SK-N-SH (cell line): Measurements from ENCODE around the gene ZNF521. TPM values are rescaled to one million over a fixed set of nuclear protein-coding genes. Genes with fewer than 3 reads are reported as not detected.

Experiments
- CTCF ChIA-PET: fragments of 300-600, 350-600 bp; formaldehyde crosslinking; extraction: SDS; loops from one replicate; lab custom pipeline; 2021; lab: Yijun Ruan, JAX
- POLR2A ChIA-PET: fragments of 350-600 bp; sonication (Branson Sonifier 250); formaldehyde crosslinking; extraction: SDS; loops from one replicate; lab custom pipeline; 2020; ENCODE audit warnings: antibody characterized with exemption, inconsistent platforms; lab: Yijun Ruan, JAX
- DNase-seq: peaks from one replicate; pipeline ENCODE4 v3.0.0; 2012
- H2AFZ ChIP-seq: fragments of 200-600 bp; sonication (generic); 2 replicates; pipeline ENCODE4 v1.8.1; 2016; ENCODE audit warnings: antibody characterized with exemption, mild to moderate bottlenecking, low read depth
- H3F3A ChIP-seq: fragments of 200-600 bp; sonication (generic); replicated peaks from 2 replicates; pipeline ENCODE3; 2016; ENCODE audit warnings: antibody characterized with exemption, mild to moderate bottlenecking; ENCODE audit not compliant: insufficient read depth
- H3K27ac ChIP-seq, 2 experiments: fragments of 200-500 bp in 1 of 2; fragments of 200-600 bp in 1 of 2; sonication (Bioruptor generic) in 1 of 2; sonication (generic), shearing (Covaris generic) in 1 of 2; 2 replicates each; pipeline versions ENCODE4 v1.5.1 to v1.6.1; 2014 to 2016; ENCODE audit warnings: low read depth in 2 of 2, inconsistent platforms in 1 of 2, low read length in 1 of 2, mild to moderate bottlenecking in 1 of 2, mixed read lengths in 1 of 2
- H3K27me3 ChIP-seq: fragments of 200-600 bp; sonication (generic), shearing (Covaris generic); 2 replicates; pipeline ENCODE4 v1.6.1; 2016; ENCODE audit warnings: mixed run types; ENCODE audit not compliant: insufficient read depth
- H3K36me3 ChIP-seq, 2 experiments: fragments of 200-500 bp in 1 of 2; fragments of 200-600 bp in 1 of 2; sonication (Bioruptor generic) in 1 of 2; sonication (generic) in 1 of 2; replicated peaks in 1 of 2; 2 replicates each; pipeline versions ENCODE3 to v1.5.1; 2014 to 2016; ENCODE audit warnings: low read length in 1 of 2, mild to moderate bottlenecking in 1 of 2; ENCODE audit not compliant: insufficient read depth in 2 of 2, control insufficient read depth in 1 of 2
- H3K4me1 ChIP-seq, 2 experiments: fragments of 200-500 bp in 1 of 2; fragments of 200-600 bp in 1 of 2; sonication (Bioruptor generic) in 1 of 2; sonication (generic), shearing (Covaris generic) in 1 of 2; 2 replicates each; pipeline versions ENCODE4 v1.5.1 to v1.6.1; 2014 to 2016; ENCODE audit warnings: low read depth in 1 of 2, low read length in 1 of 2, mixed run types in 1 of 2; ENCODE audit not compliant: insufficient read depth in 2 of 2, control insufficient read depth in 1 of 2
- H3K4me2 ChIP-seq: fragments of 200-600 bp; sonication (generic), shearing (Covaris generic); 2 replicates; pipeline ENCODE4 v1.6.1; 2017; ENCODE audit warnings: mixed run types
- H3K4me3 ChIP-seq, 2 experiments: fragments of 200-500 bp in 1 of 2; fragments of 200-600 bp in 1 of 2; sonication (Bioruptor generic) in 1 of 2; sonication (generic), shearing (Covaris generic) in 1 of 2; 2 replicates each; pipeline versions ENCODE4 v1.5.1 to v1.8.1; 2014 to 2016; ENCODE audit warnings: low read depth in 2 of 2, inconsistent platforms in 1 of 2, low read length in 1 of 2, mild to moderate bottlenecking in 1 of 2, mixed read lengths in 1 of 2, moderate library complexity in 1 of 2
- H3K79me2 ChIP-seq: fragments of 200-600 bp; sonication (generic); 2 replicates; pipeline ENCODE4 v1.8.1; 2017; ENCODE audit warnings: mild to moderate bottlenecking; ENCODE audit not compliant: insufficient read depth
- H3K9ac ChIP-seq: fragments of 200-600 bp; sonication (generic); 2 replicates; pipeline ENCODE4 v1.6.1; 2017; ENCODE audit warnings: mixed run types
- H3K9me2 ChIP-seq: fragments of 200-600 bp; sonication (generic); 2 replicates; pipeline ENCODE4 v1.6.1; 2017; ENCODE audit warnings: mixed run types
- H3K9me3 ChIP-seq: fragments of 200-600 bp; sonication (generic); 2 replicates; pipeline ENCODE4 v1.6.1; 2017; ENCODE audit warnings: mixed run types, mild to moderate bottlenecking, moderate library complexity
- H4K20me1 ChIP-seq: fragments of 200-600 bp; sonication (generic); 2 replicates; pipeline ENCODE4 v1.6.1; 2017; ENCODE audit warnings: mild to moderate bottlenecking, mixed run types; ENCODE audit not compliant: insufficient read depth
- CTCF ChIP-seq: fragments of 200-600 bp; sonication (generic); IDR thresholded peaks from 2 replicates; pipeline ENCODE4 v1.6.1; 2017; ENCODE audit warnings: antibody characterized with exemption, mild to moderate bottlenecking, moderate library complexity
- FOSL2 ChIP-seq: IDR thresholded peaks from 2 replicates; pipeline ENCODE4 v1.4.0; 2012; ENCODE audit warnings: low read depth, mild to moderate bottlenecking, moderate library complexity, borderline replicate concordance
- FOXM1 ChIP-seq: IDR thresholded peaks from 2 replicates; pipeline ENCODE4 v1.4.0; 2012; ENCODE audit warnings: low read depth, mild to moderate bottlenecking
- GATA2 ChIP-seq: sonication (generic); formaldehyde crosslinking; IDR thresholded peaks from 2 replicates; pipeline ENCODE4 v1.5.0; 2020; ENCODE audit warnings: mild to moderate bottlenecking, missing genetic modification reagents
- MAX ChIP-seq: IDR thresholded peaks from 2 replicates; pipeline ENCODE4 v1.4.0; 2012; ENCODE audit warnings: low read depth
- MXI1 ChIP-seq: IDR thresholded peaks from 2 replicates; pipeline ENCODE4 v1.6.1; 2012; ENCODE audit warnings: mild to moderate bottlenecking, low read depth, low read length, improper control_type of control experiment
- NRF1 ChIP-seq: IDR thresholded peaks from 2 replicates; pipeline ENCODE4 v1.6.1; 2012; ENCODE audit warnings: low read depth, mild to moderate bottlenecking, low read length
- PBX3 ChIP-seq: IDR thresholded peaks from 2 replicates; pipeline ENCODE4; 2012
- POLR2AphosphoS5 ChIP-seq: IDR thresholded peaks from 2 replicates; pipeline ENCODE4 v1.6.1; 2012; ENCODE audit warnings: low read depth, low read length
- RAD21 ChIP-seq: IDR thresholded peaks from 2 replicates; pipeline ENCODE4 v1.6.1; 2012; ENCODE audit warnings: mild to moderate bottlenecking, low read length
- RCOR1 ChIP-seq: fragments of 150-350 bp; IDR thresholded peaks from 2 replicates; pipeline ENCODE4 v1.6.1; 2017; ENCODE audit warnings: antibody characterized with exemption, low read length
- REST ChIP-seq: IDR thresholded peaks from 2 replicates; pipeline ENCODE4 v1.6.1; 2012; ENCODE audit warnings: mild to moderate bottlenecking, low read depth, low read length, moderate library complexity
- RXRA ChIP-seq: IDR thresholded peaks from 2 replicates; pipeline ENCODE4 v1.4.0; 2012; ENCODE audit warnings: low read depth, mild to moderate bottlenecking, borderline replicate concordance
- SIN3A ChIP-seq: IDR thresholded peaks from 2 replicates; pipeline ENCODE4 v1.6.1; 2012; ENCODE audit warnings: low read depth, mild to moderate bottlenecking, low read length, moderate library complexity, borderline replicate concordance
- TAF1 ChIP-seq: IDR thresholded peaks from 2 replicates; pipeline ENCODE4 v1.6.1; 2012; ENCODE audit warnings: low read depth, mild to moderate bottlenecking, low read length, moderate library complexity, borderline replicate concordance
- TCF12 ChIP-seq: IDR thresholded peaks from 2 replicates; pipeline ENCODE4 v1.4.0; 2012
- TEAD4 ChIP-seq: IDR thresholded peaks from 2 replicates; pipeline ENCODE4 v1.4.0; 2012; ENCODE audit warnings: mild to moderate bottlenecking, borderline replicate concordance; ENCODE audit not compliant: insufficient read depth
- YY1 ChIP-seq: IDR thresholded peaks from 2 replicates; pipeline ENCODE4 v1.4.0; 2012; ENCODE audit warnings: low read depth, mild to moderate bottlenecking
- WGBS: methylation state at CpG from one replicate; pipeline ENCODE4 v1.1.6; 2017; ENCODE audit warnings: low lambda C conversion rate; 5-methylcytosine and 5-hydroxymethylcytosine counted together
- polyA plus RNA-seq, 3 experiments: library from polyadenylated mRNA; depleted of rRNA; stranded (reverse); fragments of >200 nt; gene quantifications; 2 replicates each; pipeline ENCODE4 v1.2.3, GENCODE V29; 2012

The ZNF521 gene
- polyA plus RNA-seq (2012; rRNA removed) = 14.1 and 17.8 TPM in 2 replicates
- 13.7 and 15.0 TPM in 2 replicates for polyA plus RNA-seq (2012; cell fraction: cytosol; rRNA removed)
- 18.3 and 37.6 TPM in 2 replicates for polyA plus RNA-seq (2012; cell fraction: nucleus; rRNA removed)

- POLR2A ChIA-PET = no interaction called here
- H3K36me3 ChIP-seq = no peaks in the 10 kb centered on the region
- peak within 1 kb of the TSS; percentile 85 for H3K9ac ChIP-seq
- peak within 1 kb of the TSS; percentile 80 to 94 for H3K4me3 ChIP-seq
- H3K27ac ChIP-seq = peak within 1 kb of the TSS; percentile 78 to 88
- peaks cover 21% of the 10 kb centered on the region; the same call in 1 of the 2 replicates for H3K79me2 ChIP-seq
- peaks cover 15% of the 10 kb centered on the region for H3F3A ChIP-seq
- 2% methylated on average over 42 of the region's 91 CpGs for WGBS
- no peaks in the 10 kb centered on the region; the same call in 1 of the 2 replicates for H3K27me3 ChIP-seq
- H3K9me3 ChIP-seq = no peaks in the 10 kb centered on the region
- TF ChIP-seq TAF1 (peak; percentile 68), TCF12 (peak; percentile 44; the same call in 1 of the 2 replicates), SIN3A (peak; percentile 38; the same call in 1 of the 2 replicates), MXI1 (peak; percentile 39; the same call in 1 of the 2 replicates), GATA2 (CRISPR knock-in tag) (peak; percentile 74), POLR2AphosphoS5 (peak; percentile 78), PBX3 (peak; percentile 59; the same call in 1 of the 2 replicates), REST (no peak), RCOR1 (no peak; the same call in 1 of the 2 replicates), YY1 (0 out of 2 replicates have a peak, but pooled peaks have one; percentile 46), MAX (peak; percentile 55), TEAD4 (0 out of 2 replicates have a peak, but pooled peaks have one; percentile 11), FOSL2 (no peak), NRF1 (peak; percentile 27; the same call in 1 of the 2 replicates), RAD21 (peak; percentile 54), CTCF (peak; percentile 52), RXRA (no peak), FOXM1 (no peak)
- TF ChIP-seq, all 33 proteins: peak for 13
- no peaks in the 10 kb centered on the region for H3K9me2 ChIP-seq
- DNase-seq = peak; percentile 94
- H3K4me1 ChIP-seq = no peaks in the 10 kb centered on the region; a peak in 2 of 4 replicates
- CTCF ChIA-PET = interaction anchor here (0.6 to 1.5 kb wide), 4 partner anchors 11 to 480 kb away, joined by 3 read pairs; no protein-coding TSS in a partner anchor
- H4K20me1 ChIP-seq = no peaks in the 10 kb centered on the region
- H2AFZ ChIP-seq = peak within 1 kb of the TSS; percentile 97
- peak within 1 kb of the TSS; percentile 86 for H3K4me2 ChIP-seq
These were observed at the start of gene ZNF521 for GRCh38 chr18:25351777-25352628. TSS of gene ZNF521 (minus strand) at chr18:25352166. CDS start at chr18:25350946, 1,220 bp downstream.
